ENCODE results near the gene NPHP4. TPM values are rescaled to one million over a fixed set of nuclear protein-coding genes. Genes with fewer than 3 reads are reported as not detected.

Gene NPHP4
- polyA plus RNA-seq, 12 donors, result 3.1 to 7.4 (median 3.7) TPM; not detected in 2

DNA sequence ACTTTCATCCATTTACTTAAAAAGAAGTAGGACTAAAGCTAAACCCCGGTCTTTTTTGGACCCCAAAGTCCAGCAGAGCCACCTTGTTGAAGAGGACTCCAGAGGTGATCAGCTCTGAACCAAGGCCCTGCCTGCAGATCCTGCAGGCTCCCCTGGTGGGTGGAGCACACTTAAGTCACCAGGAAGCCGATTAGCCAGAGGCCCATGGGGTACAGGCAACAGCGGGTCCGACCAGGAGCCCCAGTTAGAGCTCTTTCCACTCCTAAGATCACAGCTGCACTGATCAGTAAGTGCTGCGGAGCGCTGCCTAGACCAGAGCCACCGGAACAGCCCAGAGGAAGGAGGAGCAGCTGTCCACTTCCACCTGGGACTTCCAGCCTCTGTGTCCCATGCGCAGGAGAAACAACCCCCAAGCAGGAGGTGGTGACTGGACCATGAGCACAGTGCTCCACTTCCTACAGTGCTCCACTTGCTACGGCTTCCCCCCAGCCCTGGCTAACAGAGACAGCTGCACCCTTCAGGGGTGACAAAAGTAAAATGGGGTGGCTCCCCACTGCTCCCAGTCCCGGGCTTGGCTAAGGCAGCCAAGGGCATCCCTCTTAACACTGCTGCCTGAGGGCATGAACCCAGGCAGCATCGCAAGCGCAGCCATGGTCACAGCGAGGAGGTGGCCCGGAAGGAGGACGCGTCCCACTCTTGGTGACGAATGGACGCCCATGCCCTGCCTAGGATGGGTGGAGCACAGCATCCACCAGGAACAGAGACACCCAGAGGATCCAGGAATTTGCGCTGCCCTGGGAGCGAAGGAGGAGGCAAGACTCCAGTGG lies 58.0 kb downstream of the NPHP4 start:
- DNase-seq, result no peak

DNA sequence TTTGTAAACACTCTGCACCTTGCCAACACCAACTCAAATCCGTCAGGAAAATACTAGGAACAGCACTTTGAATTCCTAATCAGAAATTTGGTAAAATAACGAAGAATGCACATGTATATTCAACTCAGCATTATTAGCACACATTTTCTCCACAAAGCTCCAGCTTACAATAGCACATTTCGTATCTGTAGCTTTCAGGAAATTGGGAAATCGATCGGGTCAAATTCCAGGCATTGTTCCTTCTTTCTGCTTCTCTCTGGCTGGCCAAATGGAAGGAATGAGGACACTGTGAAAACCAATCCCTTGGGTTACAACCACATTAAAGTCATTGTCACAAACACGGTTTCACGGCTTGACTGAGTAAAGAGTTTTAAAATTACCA lies 58.6 kb downstream of the NPHP4 start:
- DNase-seq, result no peak

DNA sequence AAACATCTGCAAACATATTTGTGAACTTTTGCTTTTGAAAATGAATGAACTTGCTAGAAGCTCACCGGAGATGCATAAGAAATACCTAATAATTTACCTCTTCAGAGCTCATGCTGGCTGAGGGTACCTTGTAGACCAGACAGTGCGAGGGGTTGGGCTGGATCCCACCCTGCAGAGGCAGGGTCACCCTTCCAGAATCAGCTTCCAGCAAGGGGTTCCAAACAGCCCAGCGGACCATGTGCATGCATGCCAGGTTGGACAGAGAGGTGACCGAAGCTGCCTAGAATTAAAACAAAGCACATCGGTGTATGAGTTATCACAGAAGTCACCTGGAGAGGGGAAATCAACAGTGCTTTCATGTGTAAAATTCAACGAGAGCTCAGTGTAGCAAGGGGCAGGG lies 59.2 kb downstream of the NPHP4 start:
- no peak for DNase-seq

DNA sequence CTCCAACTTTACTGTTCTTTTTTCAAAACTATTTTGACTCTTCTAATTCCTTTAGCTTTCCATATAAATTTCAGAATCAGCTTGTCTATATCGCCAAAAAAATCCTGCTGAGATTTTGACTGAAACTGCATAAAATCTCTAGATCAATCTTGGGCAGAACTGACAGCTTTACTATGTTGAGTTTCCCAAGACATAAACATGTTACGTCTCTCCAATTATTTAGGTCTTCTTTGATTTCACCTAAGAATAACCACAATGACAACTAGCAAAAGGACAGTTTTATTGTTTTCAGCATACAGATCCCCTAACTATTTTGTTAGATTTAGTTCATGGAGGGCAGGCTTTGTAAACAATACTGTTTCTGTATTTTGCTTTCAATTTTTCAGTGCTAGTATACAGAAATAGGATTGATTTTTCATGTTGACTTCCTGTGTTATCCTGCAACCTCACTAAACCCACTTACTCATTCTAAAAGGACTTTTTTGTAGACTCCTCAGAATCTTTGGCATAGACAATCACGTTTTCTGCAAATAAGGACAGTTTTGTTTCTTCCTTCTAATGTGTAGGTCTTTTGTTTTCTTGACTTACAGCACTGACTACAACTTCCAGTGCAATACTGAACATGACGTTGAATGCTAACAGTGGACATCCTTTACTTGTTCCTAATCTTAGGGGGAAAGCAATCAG lies 63.4 kb downstream of the NPHP4 start:
- DNase-seq, result no peak

DNA sequence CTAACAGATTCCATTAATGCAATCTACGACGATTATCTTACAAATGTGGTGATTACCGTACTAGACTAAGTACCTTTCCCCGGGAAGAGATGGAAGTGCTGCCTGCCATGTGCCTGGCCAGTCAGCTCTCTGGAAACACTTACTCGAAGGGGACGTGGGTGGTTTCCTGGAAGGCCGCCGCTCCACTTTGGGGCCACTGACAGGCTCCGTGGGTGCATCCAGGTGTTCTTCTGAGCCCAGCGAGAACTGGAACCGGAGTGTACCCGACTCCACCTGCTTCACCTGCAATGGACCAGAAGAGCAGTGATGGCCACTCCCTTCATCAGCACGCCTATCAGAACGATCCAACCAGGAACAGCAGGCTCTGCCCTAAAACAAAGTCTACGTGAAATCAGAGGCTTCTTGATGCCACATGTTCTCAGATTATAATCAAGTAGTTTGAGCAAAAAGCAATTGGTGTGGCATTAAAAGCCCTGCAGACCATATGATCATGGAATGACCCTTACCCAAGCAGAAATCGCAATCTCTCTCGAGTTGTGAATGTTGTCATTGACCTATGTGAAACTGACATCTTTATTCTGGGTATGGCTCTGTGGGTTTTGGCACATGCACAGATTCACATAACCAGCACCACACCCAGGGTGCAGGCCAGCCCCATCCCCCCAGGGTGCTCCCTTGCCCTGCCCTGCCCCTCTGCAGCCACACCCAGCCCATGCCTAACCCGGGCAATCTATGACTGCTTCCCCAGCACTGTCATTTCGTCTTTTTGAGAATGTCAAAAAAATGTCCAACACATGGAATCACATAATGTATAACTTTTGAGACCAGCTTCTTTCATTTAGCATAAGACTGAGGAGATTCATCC lies 64.5 kb downstream of the NPHP4 start:
- no peak for DNase-seq

DNA sequence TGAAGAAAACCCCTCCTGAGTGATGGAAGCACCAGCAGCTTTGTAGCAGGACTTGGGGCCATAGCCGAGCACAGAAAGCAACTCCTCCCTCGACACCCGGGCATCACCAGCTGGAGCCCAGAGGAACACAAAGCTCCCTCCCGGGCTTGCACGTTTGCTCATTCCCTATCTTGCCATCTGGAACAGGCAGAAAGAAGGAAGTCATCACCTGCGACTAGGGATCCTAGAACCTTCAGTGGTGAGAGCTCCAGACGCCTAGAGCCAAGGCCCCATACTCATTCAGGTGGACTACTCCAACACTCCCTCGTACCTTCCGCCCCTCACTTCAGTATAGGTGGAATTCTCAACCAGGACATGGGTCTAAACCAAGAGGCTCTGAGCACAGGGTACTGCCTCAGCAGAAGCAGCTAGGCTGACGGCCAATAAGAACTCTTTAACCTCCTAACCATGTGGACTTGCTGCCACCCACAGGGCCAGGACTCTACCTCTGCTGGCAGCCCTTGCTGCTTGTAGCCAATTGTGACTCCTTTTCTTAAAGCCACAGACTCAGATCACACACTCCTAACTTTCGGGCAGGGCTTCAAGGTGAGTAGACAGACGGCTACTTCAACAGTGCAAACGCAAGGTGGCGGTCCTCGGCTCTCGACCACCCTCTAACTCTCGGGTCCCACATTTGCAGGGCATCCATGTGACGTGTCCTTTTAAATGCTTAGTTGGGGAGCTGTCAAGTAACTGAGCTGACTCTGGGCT lies 65.4 kb downstream of the NPHP4 start:
- DNase-seq, result no peak

DNA sequence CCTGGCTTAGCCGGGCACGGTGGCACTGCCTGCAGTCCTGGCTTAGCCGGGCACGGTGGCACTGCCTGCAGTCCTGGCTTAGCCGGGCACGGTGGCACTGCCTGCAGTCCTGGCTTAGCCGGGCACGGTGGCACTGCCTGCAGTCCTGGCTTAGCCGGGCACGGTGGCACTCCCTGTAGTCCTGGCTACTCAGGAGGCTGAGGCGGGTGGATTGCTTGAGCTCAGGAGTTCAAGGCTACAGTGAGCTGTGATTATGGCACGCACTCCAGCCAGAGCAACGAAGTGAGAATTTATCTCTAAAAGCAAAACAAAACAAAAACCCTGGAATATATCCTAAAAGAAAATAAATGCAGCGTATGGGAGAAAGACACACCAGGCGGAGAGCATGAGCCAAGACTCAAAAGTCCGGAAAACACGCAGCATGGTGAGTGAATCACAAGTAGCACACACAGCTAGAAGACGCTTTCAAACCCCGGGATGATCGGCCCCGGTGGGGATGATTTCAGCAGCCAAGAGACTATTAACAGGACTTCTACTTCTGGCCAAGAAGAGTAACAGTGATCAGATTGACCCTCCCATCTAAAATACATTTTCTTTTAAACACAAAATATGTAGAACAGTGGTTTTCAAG lies 69.4 kb downstream of the NPHP4 start:
- DNase-seq, result peak; percentile 48

DNA sequence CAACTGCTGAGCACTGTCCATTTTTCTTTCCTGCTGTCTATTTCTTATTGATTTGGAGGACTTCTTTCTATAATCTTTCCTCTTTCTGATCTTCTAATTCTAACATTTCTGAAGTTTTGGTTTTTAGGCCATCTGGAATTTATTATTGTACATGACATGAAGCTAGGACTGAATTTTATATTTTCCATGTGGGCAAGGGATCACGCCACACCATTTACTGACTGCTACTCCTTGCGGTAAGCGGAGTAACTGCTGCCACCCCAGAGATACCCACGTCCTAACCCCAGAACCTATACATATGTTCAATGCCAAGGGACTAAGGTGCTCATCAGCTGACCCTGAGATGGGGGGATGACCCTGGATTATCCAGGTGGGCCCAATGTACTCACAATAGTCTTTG lies 70.6 kb downstream of the NPHP4 start:
- no peak for DNase-seq

DNA sequence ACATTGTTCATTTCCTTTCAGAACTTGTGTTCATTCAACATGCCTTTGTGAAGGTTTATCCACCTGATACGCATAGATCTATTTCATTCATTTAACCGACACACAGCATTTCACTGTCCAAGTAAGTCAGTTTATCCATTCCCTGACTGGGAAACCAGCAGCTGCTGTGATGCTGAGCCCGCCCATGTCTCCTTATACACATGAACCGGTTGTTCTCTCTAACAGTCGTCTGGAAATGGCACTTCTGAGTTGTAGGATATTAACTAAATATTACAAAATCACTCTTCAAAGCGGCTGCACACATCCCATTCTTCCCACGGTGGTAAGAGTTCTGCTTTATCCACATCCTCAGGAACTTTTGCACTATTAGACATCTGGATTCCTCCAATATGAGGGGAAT lies 71.1 kb downstream of the NPHP4 start:
- DNase-seq, result no peak

DNA sequence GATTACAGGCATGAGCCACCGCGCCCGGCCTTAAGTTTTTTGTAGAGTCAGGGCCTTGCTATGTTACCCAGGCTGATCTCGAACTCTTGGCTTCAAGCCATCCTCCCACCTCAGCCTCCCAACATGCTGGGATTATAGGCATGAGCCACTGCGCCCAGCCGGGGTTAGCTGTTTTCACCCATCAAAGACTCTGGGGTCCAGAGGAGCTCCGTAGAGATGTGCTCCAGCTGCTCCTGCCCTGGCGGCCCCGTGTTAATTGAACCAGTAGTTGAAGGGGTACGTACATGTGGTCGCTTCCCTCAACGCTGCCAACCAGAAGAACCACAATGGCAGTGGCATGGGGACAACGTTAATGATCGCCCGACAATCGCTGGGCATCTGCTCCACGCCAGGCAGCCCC lies 72.0 kb downstream of the NPHP4 start:
- no peak for DNase-seq

DNA sequence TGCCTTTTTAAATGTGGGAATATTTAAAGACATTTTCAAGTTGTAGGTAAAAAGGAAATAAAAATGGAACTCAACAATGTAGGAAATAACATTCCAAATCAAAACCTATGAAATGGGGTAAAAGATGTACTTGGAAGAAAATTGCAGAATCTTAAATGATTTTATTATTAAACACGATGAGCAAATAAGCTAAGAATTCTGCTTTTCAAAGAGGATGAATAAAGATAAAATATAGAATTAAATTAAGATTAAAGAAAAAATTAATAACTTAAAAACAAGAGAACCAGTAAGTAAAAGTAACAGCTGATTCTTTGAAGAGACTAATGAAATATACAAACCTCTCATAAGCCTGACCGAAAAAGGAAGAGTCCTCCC lies 74.0 kb downstream of the NPHP4 start:
- DNase-seq, result no peak

DNA sequence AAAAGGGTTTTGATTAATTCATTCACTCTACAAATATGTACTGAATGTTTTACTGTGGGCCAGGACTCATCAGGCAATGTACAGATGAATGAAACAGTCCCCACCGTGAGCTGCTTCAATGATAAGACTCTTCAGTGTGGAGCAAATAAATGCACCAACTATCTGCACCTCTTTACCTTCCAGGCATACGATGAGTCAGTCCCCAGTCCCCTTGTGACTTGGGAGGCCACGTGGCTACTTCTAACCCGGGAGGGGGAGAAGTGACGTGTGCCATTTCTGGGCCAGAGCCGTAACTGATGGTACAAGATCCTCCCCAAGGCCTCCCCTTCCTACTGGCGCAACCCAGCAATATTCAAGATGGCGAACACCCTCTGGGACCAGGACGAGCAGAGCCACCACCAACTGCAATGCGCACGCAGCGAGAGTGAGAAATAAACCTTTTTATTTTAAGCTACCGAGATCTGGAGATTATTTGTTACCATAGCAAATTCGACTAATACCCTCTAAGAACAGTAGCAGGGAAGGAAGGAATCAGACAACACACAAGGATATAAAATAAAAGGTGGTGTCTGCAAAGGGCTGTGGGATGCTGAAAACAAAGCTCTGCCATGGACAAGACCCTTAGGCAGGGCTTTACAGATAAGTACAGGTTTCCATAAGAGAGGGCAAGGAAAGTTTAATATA lies 74.5 kb downstream of the NPHP4 start:
- no peak for DNase-seq

DNA sequence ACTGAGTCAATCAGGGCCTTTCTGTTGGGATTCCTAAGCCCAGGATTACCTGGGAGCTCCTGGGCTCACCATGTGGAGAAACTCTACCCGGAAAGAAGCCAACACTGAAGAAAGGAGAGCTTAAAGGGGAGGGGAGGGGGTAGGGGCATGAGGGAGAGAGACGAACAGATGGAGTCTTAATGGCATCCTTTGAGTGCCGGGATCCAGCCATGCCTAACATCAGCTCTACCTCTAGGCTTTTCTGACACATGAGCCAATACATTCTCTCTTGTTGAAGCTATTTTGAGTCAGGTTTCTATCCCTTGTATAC lies 75.0 kb downstream of the NPHP4 start:
- DNase-seq, result no peak

DNA sequence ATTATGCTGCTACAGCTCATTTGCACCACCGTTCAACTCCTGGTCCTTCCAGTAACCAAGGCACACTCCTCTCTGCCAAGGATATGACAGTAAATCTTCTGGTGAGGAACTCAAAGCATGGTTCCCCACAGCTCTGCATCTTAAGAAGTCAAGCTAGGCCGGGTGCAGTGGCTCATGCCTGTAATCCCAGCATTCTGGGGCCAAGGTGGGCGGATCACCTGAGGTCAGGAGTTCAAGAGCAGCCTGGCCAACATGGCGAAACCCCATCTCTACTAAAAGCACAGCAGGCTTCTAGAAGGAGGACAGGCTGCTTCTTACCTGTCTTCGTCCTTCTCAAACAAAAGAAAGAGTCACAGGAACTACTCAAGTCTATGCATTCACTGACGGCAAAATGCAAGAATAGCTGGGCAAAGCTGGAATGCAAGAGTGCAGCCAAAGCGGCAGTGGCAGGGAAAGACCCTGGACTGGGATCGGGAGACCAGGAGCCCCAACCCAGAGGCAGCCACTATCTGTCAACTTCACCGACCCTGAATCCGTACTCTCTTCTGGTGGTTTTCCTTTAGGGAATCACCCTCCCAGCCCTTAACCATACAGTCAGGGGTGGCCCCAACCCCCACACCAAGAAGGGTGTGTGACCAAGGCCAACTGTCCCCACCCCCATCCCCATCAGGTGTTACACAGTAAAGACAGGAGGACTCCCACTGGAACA lies 75.5 kb downstream of the NPHP4 start:
- no peak for DNase-seq

DNA sequence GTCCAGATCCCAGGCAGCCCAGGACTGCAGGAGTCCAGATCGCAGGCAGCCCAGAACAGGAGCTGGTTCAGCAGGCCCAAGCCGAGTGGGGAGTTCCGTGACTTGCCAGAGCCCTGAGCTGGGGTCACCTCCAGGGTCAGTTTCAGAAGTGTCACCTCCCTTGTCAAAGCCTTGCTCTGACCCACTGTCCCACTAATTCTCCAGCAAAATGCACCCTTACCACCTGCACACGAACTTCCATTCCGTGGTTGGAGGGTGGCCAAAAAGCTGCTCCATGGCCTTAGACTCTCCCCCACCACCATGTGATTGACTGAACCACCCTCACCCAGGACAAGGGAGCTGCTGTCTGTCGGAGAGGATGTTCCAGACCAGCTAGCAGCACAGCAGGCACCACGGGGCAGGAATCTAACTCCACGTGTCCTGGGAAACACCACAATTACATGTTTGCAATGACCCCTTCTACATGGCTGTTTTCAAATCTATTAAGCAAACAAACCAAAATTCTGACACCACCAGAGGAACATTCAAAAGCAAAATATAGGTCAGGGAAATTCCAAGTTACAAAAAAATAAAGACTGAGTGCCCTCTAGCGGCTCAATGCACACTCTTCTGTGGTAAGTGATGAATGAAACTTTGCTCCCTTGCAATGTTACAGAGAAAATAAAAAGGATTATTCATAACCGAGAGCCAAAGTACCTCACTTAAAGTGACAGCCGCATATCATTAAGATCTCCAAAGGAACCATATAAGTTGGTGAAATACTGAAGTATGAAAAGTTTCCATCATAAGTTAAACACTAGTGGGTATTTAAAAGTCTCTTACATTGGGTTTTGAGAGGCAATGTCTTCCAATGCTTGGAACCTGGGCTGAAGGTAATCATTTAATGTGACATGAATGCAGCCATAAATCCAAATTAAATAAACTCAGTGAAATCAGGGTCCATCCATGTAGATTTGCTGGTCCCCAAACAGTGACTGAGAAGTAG lies 76.3 kb downstream of the NPHP4 start:
- peak; percentile 43 for DNase-seq

DNA sequence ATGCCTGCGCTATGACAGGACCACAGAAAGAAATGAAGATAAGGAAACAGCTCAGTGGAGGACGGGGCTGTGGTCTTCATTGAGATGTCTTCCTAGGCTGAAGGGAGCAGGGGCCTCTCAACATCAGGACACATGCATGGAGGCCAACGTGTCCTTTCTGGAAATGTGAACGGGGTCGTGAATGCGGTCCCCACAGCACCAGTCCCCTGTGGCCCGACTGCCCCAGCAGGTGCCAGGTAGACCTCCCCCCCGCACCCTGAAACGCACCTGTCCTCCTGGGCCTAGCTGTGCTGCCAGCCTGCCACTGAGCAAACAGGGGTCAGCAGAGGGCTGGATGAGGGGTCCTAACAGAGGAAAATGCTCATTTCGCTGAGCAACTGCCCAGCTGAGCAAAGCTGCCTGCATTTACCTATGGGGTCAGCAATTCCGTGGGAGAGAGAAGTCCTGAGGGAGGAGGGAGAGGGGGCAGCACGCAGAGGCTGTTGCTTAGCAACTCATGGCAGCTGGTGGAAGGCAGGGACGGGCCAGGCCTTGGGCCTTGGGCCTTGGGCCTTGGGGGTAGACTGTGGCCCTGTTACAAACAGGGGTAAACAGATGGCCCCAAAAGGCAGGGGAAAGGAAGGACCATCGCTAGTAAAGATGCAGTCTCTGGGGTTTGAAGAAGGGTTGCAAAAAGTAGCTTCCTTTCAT lies 77.4 kb downstream of the NPHP4 start:
- DNase-seq, result no peak

DNA sequence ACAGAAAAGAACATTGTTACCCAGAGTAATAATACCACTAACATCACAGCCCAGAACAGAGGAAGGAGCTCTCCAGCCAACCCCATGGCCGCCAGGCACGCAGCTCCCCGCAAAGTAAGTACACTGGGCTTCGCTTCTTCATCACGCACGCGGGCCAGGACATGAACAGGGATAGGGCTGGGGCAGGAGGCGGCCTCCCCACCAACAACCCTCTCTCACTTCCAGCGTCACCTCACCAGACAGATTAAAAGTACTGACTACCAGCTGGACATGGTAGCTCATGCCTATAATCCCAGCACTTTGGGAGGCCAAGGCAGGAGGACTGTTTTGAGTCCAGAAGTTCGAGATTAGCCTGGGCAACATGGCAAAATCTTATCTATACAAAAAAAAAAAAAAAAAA lies 78.3 kb downstream of the NPHP4 start:
- no peak for DNase-seq

DNA sequence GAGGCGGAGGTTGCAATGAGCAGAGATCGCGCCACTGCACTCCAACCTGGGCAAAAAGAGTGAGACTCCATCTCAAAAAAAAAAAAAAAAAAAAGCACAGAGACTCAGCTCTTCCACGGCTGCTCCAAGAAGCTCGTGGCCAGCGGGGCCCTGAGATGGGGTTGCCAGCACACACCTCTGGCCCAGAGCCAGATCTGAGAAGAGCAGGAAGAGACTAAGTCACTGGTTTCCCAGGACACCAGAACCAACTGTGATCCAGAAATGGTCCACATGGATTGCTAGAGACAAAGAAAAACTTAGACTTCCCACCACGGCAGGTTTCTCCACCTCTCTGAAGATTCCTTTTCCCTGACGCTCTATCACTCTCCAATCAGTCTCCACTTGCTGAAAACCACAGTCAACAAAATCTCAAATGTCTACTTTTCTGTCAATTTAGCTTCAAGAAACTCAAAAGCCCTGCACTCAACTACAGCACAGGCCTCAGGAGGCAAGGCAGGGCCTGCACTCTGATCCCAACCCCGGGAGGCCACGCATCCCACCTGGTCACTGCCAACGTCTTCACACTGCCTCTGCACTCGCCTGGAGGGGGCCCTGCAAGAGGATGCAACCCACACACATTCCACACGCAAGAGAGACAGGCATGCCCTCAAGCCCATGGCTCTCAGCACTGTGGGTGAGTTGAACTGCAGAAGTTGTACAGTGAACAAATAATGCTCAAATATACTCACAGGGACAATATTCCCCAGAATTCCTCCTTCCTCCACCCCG lies 79.0 kb downstream of the NPHP4 start:
- no peak for DNase-seq

All from muscle of arm (tissue), 12 donors.